Sigmoid colon (tissue), 4 donors: ENCODE results near the gene KCNJ5.

Experiments
- CTCF ChIP-seq, 4 experiments: fragments of 450-650 bp in 3 of 4; fragments of 200-600 bp in 1 of 4; IDR thresholded peaks; one replicate each; pipeline ENCODE4 v1.5.1; 2016 to 2019; ENCODE audit warnings: antibody characterized with exemption in 4 of 4, mild to moderate bottlenecking in 3 of 4, moderate library complexity in 2 of 4
- EP300 ChIP-seq, 4 donors: sonication (generic); formaldehyde crosslinking; IDR thresholded peaks; one replicate each; pipeline ENCODE4 v1.6.1; 2017; ENCODE audit warnings: antibody characterized with exemption in 4 of 4
- POLR2A ChIP-seq, 2 donors: fragments of 450-650 bp; IDR thresholded peaks; one replicate each; pipeline ENCODE4 v1.6.1; 2016; ENCODE audit warnings: antibody characterized with exemption in 2 of 2, mild to moderate bottlenecking in 2 of 2, moderate library complexity in 2 of 2
- POLR2AphosphoS5 ChIP-seq, 4 donors: sonication (generic); formaldehyde crosslinking; IDR thresholded peaks; one replicate each; pipeline ENCODE4 v1.6.1; 2017; ENCODE audit warnings: antibody characterized with exemption in 4 of 4

- TF ChIP-seq EP300 (IDR thresholded peaks at IDR 0.05) (no peak), CTCF (IDR thresholded peaks at IDR 0.05) (no peak), POLR2A (IDR thresholded peaks at IDR 0.05) (no peak), POLR2AphosphoS5 (IDR thresholded peaks at IDR 0.05) (no peak)
Measured at GRCh38 chr11:128934351-128934750, 43.2 kb downstream of the KCNJ5 start.
